Activated gamma-delta T cell (primary cell): Measurements from ENCODE around the gene TIGD7.
A peak's percentile ranks its signal among the peaks of the same experiment; 100 is the strongest.
"Not testable (repeated sequence)": the region's sequence is repeated elsewhere in the genome, so short reads cannot be mapped to it uniquely, and the experiment has no call there.

Experiments
- DNase-seq: peaks from one replicate; lab custom pipeline; 2025; lab: John Stamatoyannopoulos, UW

TIGD7 gene

DNA sequence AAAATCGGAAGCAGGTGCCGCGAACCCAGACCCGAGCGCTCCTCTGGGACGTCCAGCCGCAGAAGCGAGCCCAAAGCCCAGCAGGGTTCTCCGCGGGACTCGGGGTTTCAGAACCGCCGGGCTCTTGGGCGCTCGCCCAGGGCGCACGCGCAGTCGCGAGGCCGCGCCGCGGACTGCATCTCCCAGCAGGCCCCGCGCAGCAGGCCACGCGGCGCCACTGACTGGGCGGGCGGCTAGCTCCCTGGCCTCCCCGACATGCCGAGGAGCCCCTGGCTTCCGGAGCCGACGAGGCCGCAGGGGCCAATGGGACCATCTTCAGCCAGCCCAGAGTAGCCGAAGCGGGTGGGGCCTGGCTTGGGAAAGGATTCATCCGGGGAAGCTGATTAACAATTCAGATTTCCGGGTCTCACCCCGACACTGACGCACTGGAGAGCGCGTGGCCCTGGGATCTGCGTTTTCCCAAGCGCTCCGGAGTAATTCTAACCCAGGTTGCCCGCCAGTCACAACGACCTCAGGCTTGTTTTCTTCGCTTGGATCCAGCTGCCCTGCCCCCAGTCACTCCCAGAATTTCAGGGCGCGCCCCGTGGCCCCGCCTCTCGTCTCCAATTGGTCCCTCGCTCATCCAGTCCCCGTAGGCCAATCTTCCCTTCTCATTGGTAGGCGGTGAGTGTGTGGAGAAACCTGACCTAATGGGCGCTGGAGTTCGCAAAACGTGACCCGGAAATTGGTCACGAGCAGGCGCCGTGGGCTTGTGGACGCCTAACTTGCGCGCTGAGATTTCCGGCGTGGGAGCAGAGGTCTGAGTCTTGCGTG, 22.3 kb downstream of the TIGD7 start, which contains the start of gene ZNF263:
Gene ZNF263 (plus strand): TSS at position 762 of the 813 bp plus-strand sequence. CDS start 328 bp downstream, outside the sequence.
- peak; percentile 87 for DNase-seq

- DNase-seq, result no peak
Measured at GRCh38 chr16:3282103-3282729, 23.0 kb downstream of the TIGD7 start.

DNA sequence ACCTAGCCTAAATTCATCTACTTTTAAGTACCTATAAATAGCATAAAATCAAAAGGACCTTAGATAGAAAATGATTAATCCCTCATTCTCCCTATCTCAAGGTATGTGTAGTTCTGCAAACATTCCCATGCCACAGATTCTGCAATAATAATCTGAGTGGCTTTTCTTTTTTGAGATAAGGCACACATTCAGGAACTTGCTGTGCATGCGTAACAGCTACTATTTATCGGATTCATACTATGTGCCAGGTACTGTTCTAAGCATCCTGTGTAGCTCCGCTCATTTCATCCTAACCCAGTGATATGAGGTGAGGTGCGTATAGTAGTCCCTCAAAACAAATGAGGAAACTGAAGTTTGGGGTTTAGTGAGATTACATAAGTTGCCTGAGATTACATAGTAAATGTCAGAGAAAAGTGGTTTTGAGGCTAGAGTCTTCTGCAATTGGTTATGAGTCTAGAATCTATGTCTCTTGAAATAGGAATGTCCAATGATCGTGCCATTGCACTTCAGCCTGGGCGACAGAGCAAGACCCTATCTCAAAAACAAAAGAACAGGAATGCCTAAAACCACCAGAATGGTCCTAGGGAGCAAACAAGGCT, 23.9 kb downstream of the TIGD7 start:
- DNase-seq, result no peak

- no peak for DNase-seq
Measured at GRCh38 chr16:3276679-3277078, 28.6 kb downstream of the TIGD7 start.

GRCh38 chr16:3274947-3275346, 30.3 kb downstream of the TIGD7 start:
- no peak for DNase-seq

- DNase-seq, result no peak
Measured at GRCh38 chr16:3274490-3274889, 30.7 kb downstream of the TIGD7 start.

DNA sequence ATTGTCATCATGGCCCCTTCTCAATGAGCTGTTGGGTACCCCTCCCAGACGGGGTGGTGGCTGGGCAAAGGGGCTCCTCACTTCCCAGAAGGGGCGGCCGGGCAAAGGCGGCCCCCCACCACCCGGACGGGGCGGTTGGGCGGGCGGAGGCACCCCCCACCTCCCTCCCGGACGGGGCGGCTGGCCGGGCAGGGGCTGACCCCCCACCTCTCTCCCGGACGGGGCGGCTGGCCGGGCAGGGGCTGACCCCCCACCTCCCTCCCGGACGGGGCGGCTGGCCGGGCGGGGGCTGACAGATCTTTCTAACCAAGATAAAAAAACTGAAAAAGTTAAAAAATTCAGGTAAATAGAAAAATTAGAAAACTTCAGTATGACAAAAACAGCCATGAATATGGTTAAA, 33.9 kb downstream of the TIGD7 start:
- not testable (repeated sequence) for DNase-seq

DNA sequence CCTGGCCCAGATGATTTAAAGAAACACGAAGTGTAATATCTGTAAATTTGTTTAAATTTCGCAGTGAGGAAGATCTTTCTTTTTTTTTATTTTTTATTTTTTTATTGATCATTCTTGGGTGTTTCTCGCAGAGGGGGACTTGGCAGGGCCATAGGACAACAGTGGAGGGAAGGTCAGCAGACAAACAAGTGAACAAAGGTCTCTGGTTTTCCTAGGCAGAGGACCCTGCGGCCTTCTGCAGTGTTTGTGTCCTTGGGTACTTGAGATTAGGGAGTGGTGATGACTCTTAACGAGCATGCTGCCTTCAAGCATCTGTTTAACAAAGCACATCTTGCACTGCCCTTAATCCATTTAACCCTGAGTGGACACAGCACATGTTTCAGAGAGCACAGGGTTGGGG, 34.5 kb downstream of the TIGD7 start:
- DNase-seq, result not testable (repeated sequence)

- DNase-seq, result no peak
Measured at GRCh38 chr16:3268294-3268693, 36.9 kb downstream of the TIGD7 start.

DNA sequence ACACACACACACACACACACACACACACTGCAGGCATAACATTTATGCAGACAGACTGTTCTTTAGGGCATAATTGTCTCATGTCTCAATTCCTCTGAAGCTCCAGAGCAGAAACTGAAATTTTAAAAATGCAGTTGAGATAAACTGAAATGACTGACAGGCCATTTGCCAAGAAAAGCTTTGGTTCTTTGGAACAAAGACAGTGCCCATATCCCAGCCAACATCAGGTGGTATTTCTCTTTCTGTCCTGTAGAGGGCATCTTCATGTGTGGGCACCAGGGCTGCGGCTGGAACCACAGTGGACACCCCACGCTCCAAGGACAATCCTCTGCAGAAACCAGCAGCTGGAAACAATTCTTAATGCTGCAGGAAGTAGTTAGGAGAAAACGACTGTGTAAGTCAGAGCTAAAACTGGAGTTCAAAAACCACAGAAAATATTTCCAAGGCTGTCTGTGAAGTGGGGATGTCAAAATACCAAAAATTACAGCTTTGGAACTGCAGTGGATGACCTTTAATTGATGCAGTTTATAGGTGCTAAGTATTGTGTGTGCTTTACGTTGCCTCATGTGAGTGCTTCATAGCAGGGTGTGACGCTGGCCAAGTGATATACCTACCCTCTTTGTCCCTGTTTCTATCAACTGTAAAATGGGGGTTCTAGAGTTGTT, 38.2 kb downstream of the TIGD7 start:
- DNase-seq, result no peak

DNA sequence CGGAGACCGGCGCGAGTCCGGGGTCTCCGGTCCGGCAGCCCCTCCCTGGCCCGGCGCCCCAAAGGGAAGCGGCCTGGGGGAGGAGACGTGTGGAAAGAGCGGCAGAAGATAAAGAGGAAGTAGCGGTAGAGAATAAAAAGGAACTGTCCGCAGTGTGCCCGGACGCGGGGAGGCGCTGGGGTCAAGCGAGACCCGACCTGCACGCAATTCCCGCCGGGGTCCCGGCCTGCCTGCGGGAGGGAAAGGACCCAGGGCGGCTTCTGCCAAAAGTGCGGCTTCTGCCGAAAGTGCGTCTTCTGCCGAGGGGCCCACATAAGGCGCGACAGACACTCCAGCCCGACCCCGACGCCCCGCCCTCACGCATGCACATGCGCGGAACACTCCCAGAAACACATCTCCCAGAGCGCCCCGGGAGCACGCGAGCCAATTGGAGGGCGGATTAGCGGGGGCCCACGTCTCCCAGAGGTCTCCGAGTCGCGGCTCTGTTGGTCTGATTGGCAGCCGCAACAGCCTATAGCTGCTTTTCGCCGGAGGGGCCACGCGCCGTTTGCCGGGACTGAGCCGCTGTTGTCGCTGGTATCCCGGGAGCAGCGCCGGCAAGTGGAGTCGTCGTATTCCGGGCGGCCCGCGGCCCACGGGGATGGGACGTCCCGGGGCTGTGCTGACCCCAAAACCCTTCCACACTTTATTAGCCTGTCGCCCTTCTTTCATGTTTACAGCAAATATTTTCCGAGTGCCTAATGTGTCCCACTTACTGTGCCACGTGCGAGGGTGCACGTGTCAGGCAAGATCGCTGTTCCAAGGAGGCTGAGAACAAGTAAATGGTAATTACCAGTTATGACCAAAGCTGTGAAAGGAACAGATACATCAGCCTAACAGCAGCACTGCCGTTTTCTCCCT, 40.8 kb downstream of the TIGD7 start:
- peak; percentile 95 for DNase-seq

DNA sequence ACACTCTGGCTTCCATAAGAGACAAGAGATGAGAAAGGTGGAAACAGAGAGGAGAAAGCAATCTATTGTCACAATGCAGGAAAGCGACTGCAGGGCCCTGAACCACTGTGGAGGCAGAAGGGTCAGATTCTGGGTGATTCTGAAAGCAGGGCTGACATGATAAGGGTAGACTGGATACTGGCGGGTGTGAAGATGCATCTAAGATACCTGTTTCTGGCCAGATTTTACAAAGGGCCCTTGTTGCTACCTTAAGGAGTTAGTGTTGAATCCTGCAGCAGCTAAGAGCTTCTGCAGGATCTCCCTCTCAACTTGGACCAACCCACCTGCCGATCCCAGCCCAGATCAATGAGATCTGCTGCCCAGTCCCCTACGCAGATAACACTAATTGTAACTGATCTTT, 42.7 kb downstream of the TIGD7 start:
- DNase-seq, result no peak

- no peak for DNase-seq
Measured at GRCh38 chr16:3259836-3260235, 45.4 kb downstream of the TIGD7 start.

GRCh38 chr16:3256866-3257465, 48.3 kb downstream of the TIGD7 start:
- no peak for DNase-seq

- no peak for DNase-seq
Measured at GRCh38 chr16:3256146-3256865, 48.9 kb downstream of the TIGD7 start, which contains the start of gene MEFV. Gene MEFV, minus strand, starts transcription at chr16:3256633. Its CDS starts 46 bp downstream, at chr16:3256587.

DNA sequence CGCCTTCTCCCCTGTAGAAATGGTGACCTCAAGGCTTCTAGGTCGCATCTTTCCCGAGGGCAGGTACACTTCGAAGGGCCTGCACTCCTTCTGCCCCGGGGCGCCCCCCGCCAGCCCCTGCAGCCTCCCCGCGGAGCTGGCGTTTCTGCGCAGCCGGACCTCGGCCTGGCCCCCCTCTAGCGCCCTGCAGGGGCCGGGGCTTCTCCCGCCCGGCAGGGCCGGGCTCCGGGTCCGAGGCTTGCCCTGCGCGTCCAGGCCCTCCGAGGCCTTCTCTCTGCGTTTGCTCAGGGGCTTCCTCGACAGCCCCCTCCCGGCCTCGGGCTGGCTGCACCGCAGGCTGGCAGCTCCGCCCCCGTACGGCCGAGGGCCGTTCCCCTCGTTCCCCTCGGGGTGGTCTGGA, 50.9 kb downstream of the TIGD7 start:
- no peak for DNase-seq

- no peak for DNase-seq
Measured at GRCh38 chr16:3252967-3253366, 52.3 kb downstream of the TIGD7 start.

GRCh38 chr16:3249451-3249850, 55.8 kb downstream of the TIGD7 start:
- no peak for DNase-seq

- no peak for DNase-seq
Measured at GRCh38 chr16:3249020-3249419, 56.2 kb downstream of the TIGD7 start.
